GM19025 (cell line): ENCODE results near the gene CNKSR1.

Experiments
- ATAC-seq: cut with Tn5 transposase; IDR thresholded peaks from one replicate; pipeline ENCODE4 v1.9.1; 2021; ENCODE audit warnings: mild to moderate bottlenecking, low read depth, moderate library complexity; ENCODE audit not compliant: unreplicated experiment

Gene CNKSR1

DNA sequence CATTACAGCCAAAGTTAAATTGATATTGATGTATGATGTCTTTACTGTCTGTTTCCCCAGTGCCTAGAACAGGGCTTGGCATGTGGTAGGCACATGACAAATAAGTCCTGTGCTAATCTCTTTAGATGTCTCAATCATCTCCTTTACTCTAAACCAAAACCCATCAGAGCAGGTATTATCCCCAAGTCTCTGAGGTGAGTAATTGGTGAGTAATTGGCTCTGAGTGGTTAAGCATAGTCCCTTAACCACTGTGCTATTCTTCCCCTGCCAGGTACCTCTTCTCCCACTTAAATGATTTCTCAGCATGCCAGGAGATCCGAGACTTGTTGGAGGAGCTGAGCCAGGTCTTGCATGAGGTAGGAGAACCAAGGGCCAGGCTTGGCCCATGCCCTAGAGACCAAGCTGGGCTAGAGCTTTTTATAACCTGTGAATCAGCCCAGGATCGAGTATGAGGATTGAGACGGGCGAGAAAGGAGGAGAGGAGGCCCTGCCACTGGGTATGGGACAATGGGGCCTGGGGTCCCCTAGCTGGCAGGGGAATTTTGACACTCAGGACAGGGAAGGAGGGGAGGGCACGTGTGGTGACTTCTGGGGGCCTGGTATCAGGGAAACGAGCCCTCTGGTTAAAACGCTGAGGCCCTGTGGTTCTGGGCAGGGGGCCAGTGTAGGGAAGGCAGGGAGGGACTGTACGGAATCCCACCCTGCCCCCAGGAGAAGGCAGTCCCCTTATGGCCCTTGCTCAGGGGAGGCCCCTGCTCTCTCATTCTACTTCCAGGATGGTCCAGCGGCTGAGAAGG lies 4.5 kb downstream of the CNKSR1 start:
- no peak for ATAC-seq

GRCh38 chr1:26182383-26182696 lies 5.0 kb downstream of the CNKSR1 start:
- ATAC-seq = no peak

GRCh38 chr1:26184086-26184485 lies 6.8 kb downstream of the CNKSR1 start:
- ATAC-seq = no peak

DNA sequence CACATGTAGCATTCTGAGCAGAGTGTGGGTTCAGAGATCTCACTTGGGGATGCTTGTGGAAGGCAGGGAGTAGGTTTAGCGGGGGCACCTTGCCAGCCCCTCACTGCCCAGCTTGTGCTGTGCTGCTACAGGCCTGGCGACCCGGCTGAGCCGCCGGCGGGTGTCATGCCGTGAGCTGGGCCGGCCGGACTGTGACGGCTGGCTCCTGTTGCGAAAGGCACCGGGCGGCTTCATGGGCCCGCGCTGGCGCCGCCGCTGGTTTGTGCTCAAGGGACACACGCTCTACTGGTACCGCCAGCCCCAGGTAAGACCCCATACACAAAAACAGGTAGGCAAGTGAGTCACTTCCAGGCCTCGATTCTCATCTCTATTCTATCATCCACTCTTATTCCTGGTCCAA lies 7.6 kb downstream of the CNKSR1 start:
- ATAC-seq = no peak

DNA sequence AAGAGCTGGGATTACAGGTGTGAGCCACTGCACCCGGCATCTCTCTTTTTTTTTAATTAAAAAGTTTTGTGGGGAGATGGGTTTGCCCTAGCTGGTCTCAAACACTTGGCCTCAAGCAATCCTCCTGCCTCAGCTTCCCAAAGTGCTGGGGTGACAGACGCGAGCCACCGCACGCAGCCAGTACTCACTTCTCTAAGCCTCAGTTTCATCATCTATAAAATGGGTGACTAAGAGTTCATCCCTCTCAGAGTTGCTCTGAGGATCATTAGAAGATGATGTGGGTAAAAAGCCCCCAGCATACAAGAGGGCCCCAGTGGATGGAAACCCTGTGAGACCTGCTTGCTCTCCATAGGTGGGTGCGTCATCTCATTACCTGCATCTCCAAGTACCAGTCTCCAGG lies 10.6 kb downstream of the CNKSR1 start:
- no peak for ATAC-seq

DNA sequence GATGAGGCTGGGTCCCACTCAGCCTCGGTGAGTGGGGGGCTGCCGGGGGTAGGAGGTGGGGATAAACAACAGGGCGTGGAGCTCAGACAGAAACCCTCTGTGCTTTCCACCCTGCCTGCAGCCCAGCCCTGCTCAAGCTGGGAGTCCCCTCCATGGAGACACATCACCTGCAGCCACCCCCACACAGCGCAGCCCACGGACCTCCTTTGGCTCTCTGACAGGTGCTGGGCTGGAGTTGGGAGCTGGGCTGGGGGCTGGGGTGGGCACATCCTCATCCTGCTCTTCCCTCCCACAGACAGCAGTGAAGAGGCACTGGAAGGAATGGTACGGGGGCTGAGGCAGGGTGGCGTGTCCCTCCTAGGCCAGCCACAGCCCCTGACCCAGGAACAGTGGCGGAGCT lies 11.2 kb downstream of the CNKSR1 start:
- ATAC-seq = no peak

DNA sequence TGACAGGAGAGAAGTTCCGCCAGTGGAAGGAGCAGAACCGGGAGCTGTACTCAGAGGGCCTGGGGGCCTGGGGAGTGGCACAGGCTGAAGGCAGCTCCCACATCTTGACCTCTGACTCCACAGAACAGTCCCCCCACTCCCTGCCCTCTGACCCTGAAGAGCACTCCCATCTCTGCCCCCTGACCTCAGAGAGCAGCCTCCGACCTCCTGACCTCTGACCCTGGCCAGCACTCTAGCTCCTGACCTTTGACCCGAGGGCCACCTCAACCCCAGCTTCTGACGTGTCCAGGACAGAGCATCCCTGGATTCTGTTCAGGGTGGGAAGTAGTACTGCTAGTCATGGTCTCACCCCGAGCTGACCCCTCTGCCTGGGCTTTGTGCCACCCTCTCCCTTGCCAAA lies 12.0 kb downstream of the CNKSR1 start:
- ATAC-seq = no peak

GRCh38 chr1:26189751-26190275 lies 12.5 kb downstream of the CNKSR1 start:
- no peak for ATAC-seq

DNA sequence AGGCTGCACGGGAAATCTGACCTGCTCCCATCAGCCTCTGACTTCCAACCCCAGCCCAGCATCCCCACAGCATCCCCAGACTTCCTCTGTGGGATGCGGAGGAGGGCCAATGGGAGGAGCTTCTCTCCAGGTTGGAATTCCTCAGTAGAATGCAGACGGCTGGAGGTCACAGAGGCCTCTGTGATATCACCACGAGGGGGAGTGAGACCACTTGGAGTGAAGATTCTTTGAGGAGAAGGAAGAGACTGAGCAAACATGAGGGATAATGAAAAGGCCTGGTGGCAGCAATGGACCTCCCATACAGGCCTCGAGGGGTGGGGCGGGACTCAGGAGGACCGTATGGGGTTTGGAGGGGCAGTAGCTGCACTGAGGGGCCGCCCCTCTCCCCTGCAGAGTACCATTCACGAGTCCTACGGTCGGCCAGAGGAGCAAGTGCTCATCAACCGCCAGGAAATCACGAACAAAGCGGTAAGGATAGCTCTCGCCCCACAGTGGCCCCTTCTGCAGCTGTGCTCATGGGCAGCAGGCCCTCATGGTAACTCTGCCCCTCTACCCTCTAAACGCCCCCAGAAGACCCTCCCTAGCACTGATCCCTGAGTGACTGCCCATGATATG lies 13.2 kb downstream of the CNKSR1 start, which contains the start of gene CATSPER4:
Gene CATSPER4 (plus strand): TSS at position 230 of the 615 bp plus-strand sequence. CDS start 26 bp downstream, at position 256.
- ATAC-seq = no peak

GRCh38 chr1:26191739-26192138 lies 14.4 kb downstream of the CNKSR1 start:
- no peak for ATAC-seq

- no peak for ATAC-seq
These were observed 18.5 kb downstream of the CNKSR1 start for GRCh38 chr1:26195805-26196204.

DNA sequence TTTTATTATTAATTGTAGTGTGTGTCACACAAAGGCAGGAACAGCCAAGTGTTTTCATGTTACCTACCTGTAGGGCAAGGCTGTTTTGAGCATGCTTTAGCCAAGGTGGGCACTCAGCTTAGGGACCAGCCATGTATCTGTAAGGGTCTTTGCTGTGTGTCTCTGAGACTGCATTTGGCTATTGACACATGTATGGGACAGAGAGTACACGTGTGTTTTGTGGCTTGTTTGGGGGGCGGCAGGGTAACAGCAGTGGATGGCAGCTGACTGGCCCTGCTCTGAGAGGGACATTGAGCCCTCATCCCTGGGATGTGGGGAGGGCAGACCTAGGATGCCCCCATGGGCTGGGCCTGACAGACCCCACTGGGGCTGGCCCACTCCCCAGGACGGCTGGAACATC lies 20.0 kb downstream of the CNKSR1 start:
- no peak for ATAC-seq

DNA sequence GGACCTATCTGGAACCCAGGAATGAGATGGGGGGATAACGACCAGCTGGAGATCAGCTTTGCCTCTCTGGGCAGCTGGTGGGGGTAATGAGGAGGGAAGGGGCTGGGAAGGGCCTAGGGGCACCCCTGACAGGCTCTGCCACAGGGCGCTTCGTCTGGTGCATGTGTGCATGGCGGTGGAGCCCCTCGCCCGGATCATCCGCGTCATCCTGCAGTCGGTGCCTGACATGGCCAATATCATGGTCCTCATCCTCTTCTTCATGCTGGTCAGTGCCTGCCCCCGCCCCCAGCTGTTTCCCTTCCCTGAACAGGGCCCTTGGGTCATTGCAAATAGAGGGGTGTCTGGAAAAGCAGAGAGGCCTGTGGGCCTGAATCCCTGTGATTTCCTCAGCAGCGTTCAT lies 20.5 kb downstream of the CNKSR1 start:
- no peak for ATAC-seq

GRCh38 chr1:26200413-26200812 lies 23.1 kb downstream of the CNKSR1 start:
- ATAC-seq = no peak

DNA sequence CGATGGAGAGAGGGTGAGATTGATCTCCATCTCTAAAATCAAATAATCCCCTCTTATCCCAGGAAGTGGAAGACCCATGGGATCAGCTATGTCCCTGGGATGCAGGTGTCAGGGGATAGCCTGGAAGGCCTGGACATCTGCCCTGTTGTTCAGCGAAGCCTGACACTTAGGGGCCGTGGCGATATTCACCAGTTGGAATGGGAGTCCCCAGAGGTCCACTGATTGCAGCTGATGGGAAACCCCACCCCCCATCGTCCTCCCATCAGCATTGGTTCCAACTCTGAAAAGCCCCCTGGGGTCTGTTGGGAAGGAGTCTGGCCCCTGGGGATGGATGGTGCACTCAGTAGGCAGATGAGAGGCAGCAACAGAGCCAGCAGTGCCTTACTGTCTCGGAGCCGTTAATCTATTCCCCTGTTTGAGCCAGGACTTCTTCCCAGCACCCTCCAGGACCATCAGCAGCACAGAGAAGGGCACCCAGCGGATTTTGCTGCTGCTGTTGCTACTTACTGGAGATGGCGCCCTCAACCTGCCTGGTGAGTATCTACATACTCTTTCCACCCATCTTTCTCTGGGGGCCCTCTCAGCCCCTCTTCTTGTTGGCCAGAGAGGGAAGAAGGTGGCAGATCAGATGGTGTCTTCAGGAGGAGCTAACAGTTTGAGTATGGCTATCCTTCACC lies 26.5 kb downstream of the CNKSR1 start:
- no peak for ATAC-seq

DNA sequence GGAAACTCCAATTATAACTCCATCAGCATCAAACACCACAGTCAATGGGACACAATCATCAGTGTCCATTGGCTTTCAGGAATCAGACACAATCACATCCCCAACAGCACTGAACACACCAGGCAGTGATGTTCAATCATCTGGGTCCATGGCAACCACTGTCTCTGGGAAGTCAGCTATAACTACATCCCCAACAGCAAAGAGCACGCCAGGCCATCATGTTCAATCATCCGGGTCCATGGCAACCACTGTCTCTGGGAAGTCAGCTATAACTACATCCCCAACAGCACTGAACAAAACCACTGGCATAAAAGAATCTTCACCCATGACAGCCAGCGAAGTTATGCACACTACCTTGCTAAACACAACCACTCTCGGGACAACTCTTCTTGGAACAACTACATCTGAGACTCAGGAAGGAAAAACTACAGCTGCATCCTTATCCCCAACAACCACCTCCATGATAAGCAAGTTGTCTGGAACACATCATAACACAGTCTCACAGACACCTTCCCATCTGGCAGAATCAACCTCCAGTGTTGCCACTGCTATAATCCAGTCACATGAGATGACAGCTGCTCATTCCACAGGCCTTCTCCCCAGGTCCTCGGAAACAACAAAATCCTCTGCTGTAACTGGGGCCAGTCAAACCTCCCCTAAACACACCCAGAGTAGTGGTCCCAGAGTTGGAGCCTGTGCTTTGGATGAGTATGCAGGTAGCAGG lies 33.0 kb downstream of the CNKSR1 start:
- ATAC-seq = no peak

DNA sequence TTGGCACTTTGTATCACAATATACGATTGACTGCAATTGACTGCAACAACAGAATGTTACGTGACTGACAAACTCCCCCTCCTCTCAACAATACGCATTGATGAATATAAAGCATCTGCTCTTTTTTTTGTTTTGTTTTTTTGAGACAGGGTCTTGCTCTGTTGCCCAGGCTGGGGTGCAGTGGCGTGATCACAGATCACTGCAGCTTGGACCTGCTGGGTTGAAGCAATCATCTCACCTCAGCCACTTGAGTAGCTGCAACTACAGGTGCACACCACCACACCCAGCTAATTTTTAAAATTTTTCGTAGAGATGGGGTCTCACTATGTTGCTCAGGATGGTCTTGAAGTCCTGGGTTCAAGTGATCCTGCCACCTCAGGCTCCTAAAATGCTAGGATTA lies 35.4 kb downstream of the CNKSR1 start:
- no peak for ATAC-seq

- ATAC-seq = no peak
These were observed 36.1 kb downstream of the CNKSR1 start for GRCh38 chr1:26213335-26213905.

DNA sequence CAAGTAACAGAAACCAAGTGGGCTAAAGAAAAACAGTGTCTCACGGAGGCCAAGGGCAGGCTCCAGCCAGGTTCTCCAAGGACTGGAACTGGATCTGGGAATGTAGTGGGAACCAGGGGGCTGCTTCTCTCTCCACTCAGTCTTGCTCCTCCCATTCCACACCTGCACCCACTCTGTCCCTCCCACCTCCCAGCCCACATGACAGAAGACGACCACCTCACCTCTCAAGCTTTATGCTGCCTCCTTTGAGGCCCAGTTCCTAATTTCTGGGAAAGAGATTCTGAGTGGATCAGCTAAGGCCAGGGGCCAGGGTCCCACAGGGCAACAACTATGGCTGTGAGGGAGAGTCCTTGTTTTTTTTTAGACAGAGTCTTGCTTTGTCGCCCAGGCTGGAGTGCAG lies 38.0 kb downstream of the CNKSR1 start:
- no peak for ATAC-seq

DNA sequence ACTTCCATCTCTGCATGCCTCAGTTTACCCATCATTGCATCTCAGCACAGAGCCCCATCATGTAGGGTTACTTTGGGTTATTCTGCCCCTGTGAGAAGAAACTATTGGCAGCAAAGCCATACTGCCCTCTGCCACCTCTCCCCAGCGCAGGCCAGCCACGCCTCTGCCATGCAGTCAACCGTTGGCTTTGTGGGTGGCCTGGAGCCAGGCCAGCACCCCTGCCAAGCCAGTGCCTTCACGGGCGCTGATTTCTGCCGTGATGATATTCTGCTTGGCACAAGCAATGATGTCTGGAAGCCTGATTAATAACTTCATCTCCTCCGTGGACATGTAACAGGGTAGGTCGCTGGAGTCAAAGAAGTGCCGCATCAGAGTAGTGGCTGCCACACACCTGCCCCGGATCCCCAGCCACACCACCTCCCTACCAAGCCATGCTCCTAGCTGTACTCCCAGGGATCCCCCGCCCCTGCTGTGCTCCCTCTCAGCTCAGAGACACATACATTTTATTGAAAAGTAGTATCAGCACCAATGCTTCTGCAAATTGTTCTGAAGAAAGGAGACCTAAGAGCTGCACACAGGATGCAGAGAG lies 41.7 kb downstream of the CNKSR1 start:
- ATAC-seq = no peak
